IMR-90 (cell line): ENCODE measurements around the gene CDK5RAP2.

ENCODE experiments used
- CHD1 ChIP-seq: IDR thresholded peaks from 2 replicates; pipeline ENCODE4 v1.6.1; 2012; ENCODE audit warnings: low read depth, low read length, improper control_type of control experiment
- CTCF ChIP-seq: conservative IDR thresholded peaks from 2 replicates; pipeline ENCODE4 v1.5.1; 2012; ENCODE audit warnings: mild to moderate bottlenecking, low read depth, low read length, improper control_type of control experiment
- ELK1 ChIP-seq: fragments of 150-350 bp; IDR thresholded peaks from 2 replicates; pipeline ENCODE4 v1.6.1; 2016; ENCODE audit warnings: low read depth, mild to moderate bottlenecking, low read length, moderate library complexity, borderline replicate concordance
- MXI1 ChIP-seq: IDR thresholded peaks from 2 replicates; pipeline ENCODE4 v1.6.1; 2012; ENCODE audit warnings: low read depth, mild to moderate bottlenecking, low read length, moderate library complexity, borderline replicate concordance
- POLR2A ChIP-seq: IDR thresholded peaks from 2 replicates; pipeline ENCODE4 v1.6.1; 2012; ENCODE audit warnings: mild to moderate bottlenecking, low read depth, low read length
- RAD21 ChIP-seq: IDR thresholded peaks from 2 replicates; pipeline ENCODE4 v1.6.1; 2012; ENCODE audit warnings: low read length, improper control_type of control experiment
- SMC3 ChIP-seq: fragments of 150-350 bp; IDR thresholded peaks from 2 replicates; pipeline ENCODE4 v1.6.1; 2016; ENCODE audit warnings: low read depth, mild to moderate bottlenecking, antibody characterized with exemption, low read length, moderate library complexity

- TF ChIP-seq SMC3 (no peak), CTCF (no peak), POLR2A (no peak), MXI1 (no peak), ELK1 (no peak), RAD21 (no peak), CHD1 (no peak)
Observed at GRCh38 chr9:120507936-120508510, 71.9 kb downstream of the CDK5RAP2 start.
